Mesothelial cell of epicardium (in vitro differentiated cells): ENCODE data around the gene ASF1B. TPM values are rescaled to one million over a fixed set of nuclear protein-coding genes. Genes with fewer than 3 reads are reported as not detected.

Experiments used
- DNase-seq, 2 experiments: peaks; one replicate each; pipeline ENCODE4 v3.0.0; 2021; ENCODE audit warnings: low spot score in 2 of 2; ENCODE audit not compliant: unreplicated experiment in 2 of 2
- H3K27ac Mint-ChIP-seq: 2 replicates; pipeline ENCODE4 v1.8.0; 2021; ENCODE audit warnings: mixed read lengths
- H3K27me3 Mint-ChIP-seq: 2 replicates; pipeline ENCODE4 v1.8.0; 2021; ENCODE audit warnings: low read depth, mixed read lengths
- H3K36me3 Mint-ChIP-seq: 2 replicates; pipeline ENCODE4 v1.8.0; 2021; ENCODE audit warnings: mixed read lengths
- H3K4me1 Mint-ChIP-seq: 2 replicates; pipeline ENCODE4 v1.8.0; 2021; ENCODE audit warnings: mixed read lengths
- H3K4me3 Mint-ChIP-seq: 2 replicates; pipeline ENCODE4 v1.8.0; 2021; ENCODE audit warnings: mild to moderate bottlenecking, moderate library complexity, mixed read lengths
- H3K9me3 Mint-ChIP-seq: 2 replicates; pipeline ENCODE4 v1.8.0; 2021; ENCODE audit warnings: mixed read lengths
- CTCF ChIP-seq: fragments of 200-600 bp; sonication (generic); IDR thresholded peaks from one replicate; pipeline ENCODE4 v1.5.0; 2021; ENCODE audit warnings: antibody characterized with exemption; ENCODE audit not compliant: unreplicated experiment
- total RNA-seq: library from RNA; stranded (reverse); gene quantifications from 3 replicates; pipeline ENCODE4 v1.2.1, GENCODE V29; 2021

The ASF1B gene
- total RNA-seq, 1 donor from 2014 or later: 8.4 TPM

- no peaks in the 10 kb centered on the region for H3K4me1 Mint-ChIP-seq
- H3K27me3 Mint-ChIP-seq: no peaks in the 10 kb centered on the region
- H3K9me3 Mint-ChIP-seq: no peaks in the 10 kb centered on the region
- TF ChIP-seq CTCF: no peak
- no peak for DNase-seq
- H3K4me3 Mint-ChIP-seq: no peak overlapping the region
- H3K27ac Mint-ChIP-seq: no peak overlapping the region
- peaks cover 23% of the 10 kb centered on the region for H3K36me3 Mint-ChIP-seq
Measured at GRCh38 chr19:14156971-14157717, 20.8 kb upstream of the ASF1B start.

GRCh38 chr19:14156122-14156521 is 19.7 kb upstream of the ASF1B start:
- no peak overlapping the region for H3K4me3 Mint-ChIP-seq
- H3K9me3 Mint-ChIP-seq: no peaks in the 10 kb centered on the region
- no peaks in the 10 kb centered on the region for H3K27me3 Mint-ChIP-seq
- peaks cover 29% of the 10 kb centered on the region for H3K36me3 Mint-ChIP-seq
- H3K4me1 Mint-ChIP-seq: no peaks in the 10 kb centered on the region
- no peak for TF ChIP-seq CTCF
- DNase-seq: no peak
- H3K27ac Mint-ChIP-seq: no peak overlapping the region

- no peak overlapping the region for H3K27ac Mint-ChIP-seq
- no peaks in the 10 kb centered on the region for H3K27me3 Mint-ChIP-seq
- H3K4me1 Mint-ChIP-seq: no peaks in the 10 kb centered on the region
- H3K9me3 Mint-ChIP-seq: no peaks in the 10 kb centered on the region
- no peak for TF ChIP-seq CTCF
- H3K36me3 Mint-ChIP-seq: peaks cover 29% of the 10 kb centered on the region
- DNase-seq: no peak
- H3K4me3 Mint-ChIP-seq: no peak overlapping the region
Measured at GRCh38 chr19:14155371-14155770, 19.0 kb upstream of the ASF1B start.

GRCh38 chr19:14152713-14153112 is 16.3 kb upstream of the ASF1B start:
- H3K9me3 Mint-ChIP-seq: no peaks in the 10 kb centered on the region
- H3K27ac Mint-ChIP-seq: no peak overlapping the region
- peaks cover 25% of the 10 kb centered on the region for H3K36me3 Mint-ChIP-seq
- no peak for TF ChIP-seq CTCF
- no peak for DNase-seq
- no peaks in the 10 kb centered on the region for H3K27me3 Mint-ChIP-seq
- H3K4me1 Mint-ChIP-seq: peaks cover 14% of the 10 kb centered on the region
- no peak overlapping the region for H3K4me3 Mint-ChIP-seq

- Mint-ChIP-seq H3K27ac (no peak overlapping the region), H3K36me3 (peaks cover 21% of the 10 kb centered on the region), H3K27me3 (no peaks in the 10 kb centered on the region), H3K9me3 (no peaks in the 10 kb centered on the region), H3K4me1 (peaks cover 20% of the 10 kb centered on the region), H3K4me3 (no peak overlapping the region)
- DNase-seq: no peak
- TF ChIP-seq CTCF: no peak
Measured at GRCh38 chr19:14150770-14151661, 14.6 kb upstream of the ASF1B start.
